DMS153 treated with DMSO at 0.1 percent for 48 hours (cell line): Measurements from ENCODE around the gene XKR7.
"Not testable (repeated sequence)": the region's sequence is repeated elsewhere in the genome, so short reads cannot be mapped to it uniquely, and the experiment has no call there.

ENCODE experiments used
- DNase-seq: peaks from one replicate; lab custom pipeline; 2025; ENCODE audit not compliant: unreplicated experiment; lab: John Stamatoyannopoulos, UW

The XKR7 gene

DNA sequence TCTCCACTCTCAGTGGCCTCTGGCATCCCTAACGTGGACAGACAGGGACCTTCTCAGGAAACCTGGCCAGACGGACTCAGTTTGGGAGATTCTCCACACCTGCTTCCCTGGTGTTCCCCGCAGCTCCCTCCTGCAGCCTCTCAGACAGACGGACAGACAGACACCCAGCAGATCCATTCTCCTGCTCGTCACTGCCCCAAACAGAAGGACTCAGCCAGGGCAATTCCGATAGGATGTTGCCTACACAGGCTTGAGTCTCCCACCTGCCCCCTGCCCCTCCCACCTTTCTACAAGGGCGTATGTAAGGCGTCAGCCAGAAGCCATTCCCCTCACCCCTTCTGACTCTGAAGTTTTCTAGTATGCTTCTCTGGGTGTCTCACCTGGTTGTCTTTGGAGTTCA, 42.7 kb downstream of the XKR7 start:
- DNase-seq: no peak

DNA sequence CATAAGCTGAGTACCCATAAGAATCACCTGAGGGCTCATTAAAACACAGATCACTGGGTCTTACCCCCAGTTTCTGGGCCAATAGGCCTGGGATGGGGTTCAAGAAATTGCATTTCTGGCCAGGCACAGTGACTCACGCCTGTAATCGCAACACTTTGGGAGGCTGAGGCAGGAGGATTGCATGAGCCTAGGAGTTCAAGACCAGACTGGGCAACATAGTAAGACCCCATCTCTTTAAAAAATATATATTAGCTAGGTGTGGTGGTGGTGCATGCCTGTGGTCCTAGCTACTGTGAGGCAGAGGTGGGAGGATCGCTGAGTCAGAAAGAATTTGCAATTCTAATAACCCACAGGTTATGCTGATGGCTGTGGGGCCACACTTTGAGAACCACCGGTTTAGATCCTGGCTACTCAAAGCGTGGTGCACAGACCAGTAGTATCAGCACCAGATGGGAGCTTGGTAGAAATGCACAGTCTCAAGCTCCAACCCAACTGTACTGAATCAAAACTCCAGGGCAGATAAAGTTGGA, 44.3 kb downstream of the XKR7 start:
- no peak for DNase-seq

DNA sequence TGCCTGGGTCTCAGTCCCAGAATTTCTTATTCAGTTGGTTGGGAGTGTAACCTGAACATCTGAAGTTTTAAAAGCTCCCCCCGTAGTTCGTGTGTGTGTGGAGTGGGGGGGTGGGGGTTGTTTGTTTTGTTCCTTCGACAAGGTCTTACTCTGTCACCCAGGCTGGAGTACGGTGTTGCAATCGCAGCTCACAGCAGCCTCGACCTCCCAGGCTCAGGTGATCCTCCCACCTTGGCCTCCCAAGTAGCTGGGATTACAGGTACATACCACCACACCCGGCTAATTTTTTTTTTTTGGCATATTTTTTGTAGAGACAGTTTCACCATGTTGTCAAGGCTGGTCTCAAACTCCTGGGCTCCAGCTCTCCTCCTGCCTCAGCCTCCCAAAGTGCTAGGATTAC, 45.4 kb downstream of the XKR7 start:
- no peak for DNase-seq

DNA sequence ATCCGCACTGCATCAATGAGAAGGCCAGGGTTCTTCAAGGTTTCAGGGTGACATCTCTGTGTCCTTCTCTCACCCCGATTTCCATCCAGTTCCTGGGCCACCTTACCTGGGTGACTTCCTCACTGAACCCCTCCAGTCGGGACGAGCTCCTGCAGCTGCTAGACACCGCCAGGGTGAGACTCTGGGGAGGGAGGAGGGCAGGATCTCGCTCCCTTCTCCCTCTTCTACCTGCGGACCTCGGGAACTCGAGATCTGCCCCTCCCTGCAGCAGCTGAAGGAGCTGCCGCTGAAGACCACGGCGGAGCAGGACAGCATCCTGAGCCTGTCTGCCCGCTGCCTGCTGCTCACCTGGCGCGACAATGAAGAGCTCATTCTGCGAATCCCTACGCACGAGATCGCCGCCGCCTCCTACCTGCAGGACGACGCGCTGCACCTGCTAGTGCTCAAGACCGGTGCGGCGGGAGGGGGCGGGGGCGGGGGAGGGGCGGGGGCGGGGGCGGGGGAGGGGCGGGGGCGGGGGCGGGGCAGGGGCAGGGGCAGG, 49.8 kb downstream of the XKR7 start:
- peak; percentile 76 for DNase-seq

DNA sequence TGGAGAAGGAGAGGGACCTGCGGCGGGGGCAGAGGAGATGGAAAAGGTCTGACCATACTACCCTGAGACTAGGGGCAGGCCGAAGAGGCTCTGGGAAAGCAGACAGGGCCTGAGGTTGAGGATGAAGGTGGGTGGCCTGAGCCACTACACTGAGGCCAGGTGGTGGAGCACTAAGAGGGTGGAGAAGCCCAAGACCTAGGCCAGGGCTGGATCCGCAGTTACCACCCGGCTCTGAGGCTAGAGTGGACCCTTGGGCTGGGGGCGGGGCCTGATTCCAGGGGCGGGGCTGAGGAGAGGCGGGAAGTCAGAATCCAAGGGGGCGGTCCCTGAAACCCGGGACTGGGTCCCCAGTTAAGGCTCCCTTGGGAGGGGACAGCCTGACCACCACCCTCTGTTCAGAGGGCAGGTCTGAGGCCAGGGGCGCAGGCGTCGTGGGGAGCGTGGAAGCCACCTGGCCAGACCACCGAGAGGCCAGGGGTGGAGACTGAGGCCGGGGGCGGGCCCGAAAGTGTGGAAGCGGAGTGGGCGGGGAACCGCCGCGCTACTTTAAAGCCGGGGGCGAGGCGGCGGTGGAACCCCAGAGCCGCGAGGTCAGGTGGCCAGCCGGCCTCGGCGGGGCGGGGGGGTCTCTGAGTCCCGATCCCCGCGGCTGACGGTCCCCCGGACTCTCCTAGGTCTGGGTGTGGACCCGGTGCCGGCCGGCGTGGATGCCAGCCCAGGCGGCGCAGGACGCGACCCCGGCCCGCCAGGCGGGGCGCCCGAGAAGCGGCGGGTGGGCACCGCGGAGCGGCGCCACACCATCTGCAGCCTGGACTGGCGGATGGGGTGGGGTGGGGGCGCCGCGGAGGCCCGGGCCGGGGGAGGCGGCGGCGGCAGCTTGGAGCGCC, 50.6 kb downstream of the XKR7 start:
- DNase-seq: peak; percentile 77

DNA sequence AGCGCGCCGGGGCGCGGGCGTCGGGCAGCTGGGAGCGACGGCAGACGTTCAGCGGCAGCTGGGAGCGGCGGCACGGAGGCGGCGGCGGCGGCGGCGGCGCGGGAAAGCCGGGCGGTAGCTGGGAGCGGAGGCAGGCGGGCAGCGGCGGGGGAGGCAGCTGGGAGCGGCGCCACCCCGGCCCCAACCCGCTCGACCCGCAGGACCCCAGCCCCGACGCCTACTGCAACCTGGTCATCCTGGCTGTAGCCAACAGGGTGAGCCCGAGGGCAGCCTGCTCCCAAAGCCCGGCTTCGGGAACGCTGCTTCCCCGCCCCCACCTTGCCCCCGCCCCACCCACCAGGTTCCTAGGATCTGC, 51.2 kb downstream of the XKR7 start:
- DNase-seq: peak; percentile 13

DNA sequence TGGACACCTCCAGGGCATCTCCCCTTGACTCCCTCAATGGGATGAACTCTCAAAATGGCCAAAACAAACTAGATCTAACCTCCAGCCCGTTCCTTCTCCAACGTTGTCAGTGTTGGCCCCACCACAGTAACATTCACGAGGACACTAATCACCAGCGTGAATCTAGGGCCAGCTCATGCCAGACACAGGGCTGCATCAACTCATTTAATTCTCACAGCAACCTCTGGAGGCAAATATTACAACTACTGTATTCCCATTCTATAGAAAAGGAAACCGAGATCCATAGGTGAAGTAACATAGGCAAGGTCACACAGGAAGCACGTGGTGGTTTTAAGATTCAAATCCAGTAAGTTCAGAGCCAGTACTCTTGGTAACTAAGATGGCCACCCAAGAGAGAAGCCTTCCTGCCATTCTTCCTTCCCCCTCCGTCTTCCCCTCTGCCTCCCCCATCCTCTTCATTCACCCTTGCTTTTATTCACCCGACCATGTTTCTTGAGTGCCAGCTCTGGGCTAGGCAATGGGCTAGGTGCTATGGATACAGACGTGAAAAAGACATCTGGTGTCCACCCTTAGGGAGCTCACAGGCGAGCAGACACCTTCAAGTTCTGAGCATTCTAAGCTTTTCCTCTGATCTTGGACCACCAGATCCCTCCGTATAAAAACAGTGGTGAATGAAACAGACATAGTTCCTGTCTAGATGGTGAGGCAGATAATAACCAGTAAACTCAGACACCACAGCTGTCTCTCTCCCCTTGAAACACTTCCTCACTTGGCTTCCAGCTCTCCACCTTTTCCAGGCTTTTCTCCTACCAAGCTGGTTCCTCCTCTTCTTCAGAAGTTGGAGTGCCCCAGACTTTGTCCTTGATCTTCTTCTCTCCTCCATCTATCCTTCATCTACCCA, 51.9 kb downstream of the XKR7 start:
- no peak for DNase-seq

DNA sequence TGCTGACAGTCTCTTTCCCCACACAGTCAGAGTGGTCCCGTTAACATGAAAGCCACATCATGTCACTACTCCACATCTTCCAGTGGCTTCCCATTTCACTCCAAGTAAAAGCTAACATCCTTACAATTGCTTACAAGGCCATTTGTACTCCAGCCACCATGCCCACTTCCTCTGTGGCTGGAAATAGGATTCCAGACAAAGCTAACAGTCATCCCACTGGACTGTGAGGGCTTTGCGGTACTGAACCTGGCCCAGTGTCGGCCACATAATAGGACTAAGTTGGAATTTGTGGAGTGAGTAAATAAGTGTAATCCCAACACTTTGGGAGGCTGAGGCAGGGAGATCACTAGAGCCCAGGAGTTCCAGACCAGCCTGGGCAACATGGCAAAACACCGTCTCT, 53.1 kb downstream of the XKR7 start:
- no peak for DNase-seq

DNA sequence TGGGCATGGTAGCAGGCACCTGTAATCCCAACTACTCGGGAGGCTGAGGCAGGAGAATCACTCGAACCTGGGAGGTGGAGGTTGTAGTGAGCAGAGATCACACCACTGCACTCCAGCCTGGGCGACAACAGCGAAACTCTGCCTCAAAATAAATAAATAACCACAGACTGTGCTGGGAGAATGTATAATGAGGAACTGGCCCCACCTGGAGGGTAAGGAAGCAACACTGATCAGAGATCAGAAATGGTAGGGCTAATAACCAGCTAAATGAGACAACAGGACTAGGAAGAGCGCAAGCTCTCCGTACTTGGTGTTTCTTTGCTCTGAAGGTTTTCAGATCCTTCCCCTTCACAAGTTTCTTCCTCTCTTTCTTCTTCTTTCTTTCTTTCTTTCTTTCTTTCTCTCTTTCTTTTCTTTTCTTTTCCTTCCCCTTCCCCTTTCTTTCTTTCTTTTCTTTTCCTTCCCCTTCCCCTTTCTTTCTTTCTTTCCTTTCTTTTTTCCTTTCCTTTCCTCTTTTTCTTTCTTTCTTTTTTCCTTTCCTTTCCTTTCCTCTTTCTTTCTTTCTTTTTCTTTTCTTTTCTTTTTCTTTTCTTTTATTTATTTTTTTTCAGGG, 56.8 kb downstream of the XKR7 start:
- no peak for DNase-seq

DNA sequence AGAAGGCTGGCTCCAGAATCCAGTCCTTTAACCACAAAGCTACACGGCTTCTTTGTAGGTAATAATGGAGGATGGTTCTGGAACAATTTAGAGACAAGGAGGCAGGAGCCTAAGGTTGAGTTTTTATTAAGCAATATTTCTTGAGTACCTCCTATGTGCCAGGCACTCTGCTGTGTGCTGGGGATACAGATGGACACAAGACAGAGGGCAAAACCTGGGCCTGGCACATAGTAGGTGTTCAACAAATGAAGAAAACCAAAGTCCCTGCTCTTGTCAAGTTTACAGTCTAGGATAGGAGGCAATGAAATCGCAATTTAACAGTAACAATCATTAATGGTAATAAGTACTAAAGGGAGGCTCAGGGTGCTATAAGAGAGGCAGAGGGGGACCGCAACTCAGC, 59.7 kb downstream of the XKR7 start:
- no peak for DNase-seq

DNA sequence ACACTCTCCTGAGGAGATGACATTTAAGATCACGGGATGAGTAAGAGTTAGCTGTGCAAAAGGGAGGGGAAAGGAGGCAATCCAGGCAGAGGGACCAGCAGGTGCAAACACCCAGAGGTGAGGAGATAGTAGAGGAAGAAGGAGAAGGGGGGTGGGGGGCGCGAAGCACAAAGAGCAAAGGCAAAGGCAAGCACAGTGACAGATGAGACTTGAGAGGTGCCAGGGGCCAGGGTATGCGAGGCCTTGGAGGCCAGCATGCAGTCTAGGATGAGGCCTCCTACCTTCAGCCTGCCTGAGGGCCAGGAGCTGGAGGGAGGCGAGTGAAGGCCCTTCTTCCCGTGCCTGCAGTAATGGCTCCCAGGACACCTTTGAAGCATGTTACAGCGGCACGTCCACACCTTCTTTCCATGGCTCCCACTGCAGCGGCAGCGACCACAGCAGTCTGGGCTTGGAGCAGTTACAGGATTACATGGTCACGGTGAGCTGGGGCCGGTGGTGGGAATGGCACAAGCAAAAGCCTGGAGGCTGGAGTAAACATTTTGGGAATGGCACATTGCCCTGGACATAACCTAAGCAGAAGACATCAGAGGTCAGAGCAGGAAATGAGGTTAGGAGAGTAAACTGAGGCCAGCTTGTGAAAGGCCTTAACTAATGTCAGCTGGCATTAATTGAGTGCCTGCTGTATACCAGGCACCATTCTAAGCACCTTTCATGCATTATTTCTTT, 60.9 kb downstream of the XKR7 start:
- DNase-seq: no peak

DNA sequence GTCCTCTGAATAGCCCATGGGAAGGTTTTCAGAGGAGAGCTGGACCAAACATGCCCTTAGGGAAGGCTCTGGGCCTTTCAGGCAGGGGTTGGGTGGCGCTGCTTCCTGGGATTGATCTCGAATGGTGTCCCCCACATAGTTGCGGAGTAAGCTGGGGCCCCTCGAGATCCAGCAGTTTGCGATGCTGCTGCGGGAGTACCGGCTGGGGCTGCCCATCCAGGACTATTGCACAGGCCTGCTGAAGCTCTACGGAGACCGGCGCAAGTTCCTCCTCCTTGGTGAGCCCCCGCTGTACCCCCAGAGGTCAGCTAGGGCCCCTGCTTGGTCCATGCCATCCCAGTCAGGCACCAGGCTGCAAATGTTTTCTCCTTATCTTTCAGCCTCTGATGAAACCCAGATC, 61.6 kb downstream of the XKR7 start:
- no peak for DNase-seq

DNA sequence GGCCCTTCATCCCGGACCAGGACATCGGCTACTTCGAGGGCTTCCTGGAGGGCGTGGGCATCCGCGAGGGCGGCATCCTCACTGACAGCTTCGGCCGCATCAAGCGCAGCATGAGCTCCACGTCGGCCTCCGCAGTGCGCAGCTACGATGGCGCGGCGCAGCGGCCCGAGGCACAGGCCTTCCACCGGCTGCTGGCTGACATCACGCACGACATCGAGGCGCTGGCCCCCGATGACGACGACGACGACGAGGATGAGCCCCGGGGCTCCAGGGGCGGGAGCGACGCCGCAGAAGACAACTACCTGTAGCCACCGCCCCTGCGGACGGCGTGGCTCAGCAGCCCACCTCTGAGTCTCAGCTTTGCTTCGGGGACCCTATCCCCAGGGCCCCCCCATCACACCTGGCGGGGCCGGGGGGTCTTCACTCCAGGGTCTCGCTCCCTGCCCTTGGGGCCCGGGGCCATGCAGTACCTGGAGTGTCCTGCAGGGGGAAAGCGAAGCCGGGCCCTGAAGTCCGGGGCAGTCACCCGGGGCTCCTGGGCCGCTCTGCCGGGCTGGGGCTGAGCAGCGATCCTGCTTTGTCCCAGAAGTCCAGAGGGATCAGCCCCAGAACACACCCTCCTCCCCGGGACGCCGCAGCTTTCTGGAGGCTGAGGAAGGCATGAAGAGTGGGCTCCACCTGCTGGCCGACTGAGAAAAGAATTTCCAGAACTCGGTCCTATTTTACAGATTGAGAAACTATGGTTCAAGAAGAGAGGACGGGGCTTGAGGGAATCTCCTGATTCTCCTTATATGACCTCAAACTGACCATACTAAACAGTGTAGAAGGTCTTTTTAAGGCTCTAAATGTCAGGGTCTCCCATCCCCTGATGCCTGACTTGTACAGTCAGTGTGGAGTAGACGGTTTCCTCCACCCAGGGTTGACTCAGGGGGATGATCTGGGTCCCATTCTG, 63.3 kb downstream of the XKR7 start:
- DNase-seq: peak; percentile 52

DNA sequence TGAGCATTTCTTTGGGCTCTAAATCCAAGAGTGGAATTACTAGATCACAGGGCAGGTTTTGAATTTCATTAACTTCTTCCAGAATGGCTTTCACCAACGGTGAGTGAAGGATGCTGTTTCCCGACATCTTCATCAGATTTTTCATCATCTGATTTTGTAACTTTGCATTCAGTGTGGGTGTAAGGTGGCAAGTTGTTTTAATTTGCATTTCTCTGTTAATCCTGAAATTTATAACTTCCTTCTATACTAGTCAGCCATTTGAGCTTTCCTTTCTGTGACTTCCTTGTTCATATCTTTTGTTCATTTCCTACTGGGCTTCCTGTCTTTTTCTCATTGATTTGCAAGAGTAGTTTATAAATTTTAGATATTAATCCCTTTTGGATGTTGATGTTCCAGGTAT, 65.4 kb downstream of the XKR7 start:
- DNase-seq: no peak

DNA sequence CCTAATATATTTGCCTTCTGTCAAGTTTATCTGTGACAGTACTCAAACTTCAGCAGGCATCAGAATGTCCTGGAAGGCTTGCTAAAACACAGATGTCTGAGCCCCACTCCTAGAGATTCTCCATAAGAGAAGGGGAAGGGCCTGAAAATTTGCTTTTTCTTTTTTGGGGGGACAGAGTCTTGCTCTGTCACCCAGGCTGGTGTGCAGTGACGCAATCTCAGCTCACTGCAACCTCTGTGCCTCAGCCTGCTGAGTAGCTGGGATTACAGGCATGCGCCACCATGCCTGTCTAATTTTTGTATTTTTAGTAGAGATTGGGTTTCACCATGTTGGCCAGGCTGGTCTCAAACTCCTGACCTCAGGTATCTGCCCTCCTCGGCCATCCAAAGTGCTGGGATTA, 65.8 kb downstream of the XKR7 start:
- not testable (repeated sequence) for DNase-seq

DNA sequence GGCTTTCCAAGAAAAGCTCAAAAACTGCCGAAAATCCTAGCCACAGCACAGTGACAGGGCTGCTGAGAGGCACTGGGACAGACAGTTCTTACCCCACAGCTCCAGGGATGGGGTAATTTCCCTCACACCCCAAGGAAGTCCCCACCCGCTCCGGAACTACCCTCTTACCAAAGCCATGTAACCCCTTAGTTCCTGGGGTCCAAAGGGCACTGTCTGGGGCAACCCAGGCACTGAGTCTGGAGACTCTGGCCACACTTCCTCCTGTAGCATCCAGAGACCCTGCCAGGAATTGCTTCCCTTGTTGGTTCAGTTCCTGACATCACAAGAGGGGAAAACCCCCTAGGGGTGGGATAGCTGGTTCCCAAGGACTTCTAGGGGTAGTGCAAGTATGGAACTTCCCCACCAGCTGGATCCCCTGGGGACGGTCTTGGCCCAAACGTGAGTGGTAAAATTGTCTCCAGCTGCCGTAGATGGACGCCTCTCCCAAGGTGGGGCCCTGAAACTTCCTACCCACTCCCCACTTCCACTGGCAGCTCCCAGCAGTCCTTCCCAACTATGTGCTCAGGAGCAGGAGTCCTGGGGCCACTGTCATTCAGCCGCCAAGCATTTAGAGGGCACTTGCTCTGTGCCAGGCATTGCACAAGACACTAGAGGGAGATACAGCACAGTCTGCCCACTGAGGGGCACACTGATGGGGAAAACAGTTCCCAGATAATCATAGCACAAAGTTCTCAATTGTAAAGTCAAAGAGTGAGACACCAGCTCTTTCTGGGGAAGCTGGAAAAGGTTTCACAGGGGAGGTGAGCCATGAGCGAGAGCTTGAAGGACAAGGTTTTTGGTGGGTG, 66.9 kb downstream of the XKR7 start:
- no peak for DNase-seq

DNA sequence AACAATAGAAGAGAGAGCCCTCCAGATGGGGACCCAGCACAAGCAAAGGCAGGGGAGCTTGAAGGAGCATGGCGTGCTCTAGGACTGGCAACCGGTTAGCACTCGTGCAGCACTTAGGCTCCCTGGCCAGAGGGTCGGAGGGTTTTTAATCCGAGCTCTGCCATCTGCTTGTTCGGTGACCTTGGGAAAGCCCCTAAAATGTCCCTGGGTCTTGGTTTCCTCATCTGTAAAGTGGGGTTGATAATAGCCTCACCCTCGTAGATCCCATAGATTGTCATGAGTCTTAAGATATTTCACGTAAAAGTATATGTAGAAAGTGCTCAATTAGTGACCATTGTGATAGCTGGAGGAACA, 67.5 kb downstream of the XKR7 start:
- DNase-seq: no peak

DNA sequence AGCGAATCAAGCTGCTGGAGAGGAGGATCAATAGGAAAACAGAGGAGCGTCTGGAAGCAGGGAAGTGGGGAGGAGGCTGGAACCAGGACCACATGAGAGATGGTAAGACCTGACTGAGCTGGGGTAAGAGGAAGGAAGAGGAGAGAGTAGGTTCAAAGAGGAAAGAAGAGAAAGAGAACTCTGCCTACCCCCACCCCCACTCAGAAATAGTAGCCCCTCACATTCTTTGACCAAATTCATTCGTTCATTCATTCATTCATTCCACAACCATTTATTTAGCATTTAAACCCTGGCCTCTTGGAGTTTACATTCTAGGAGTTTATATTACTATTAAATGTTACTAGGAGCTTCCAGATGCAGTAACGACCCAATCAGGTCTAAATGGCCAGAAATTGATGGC, 68.3 kb downstream of the XKR7 start:
- no peak for DNase-seq
